Right lobe of liver (tissue), 6 donors: ENCODE data around the gene FAM72A. TPM values are rescaled to one million over a fixed set of nuclear protein-coding genes. Genes with fewer than 3 reads are reported as not detected.
"Not testable (repeated sequence)": the region's sequence is repeated elsewhere in the genome, so short reads cannot be mapped to it uniquely, and the experiment has no call there.

ENCODE experiments used
- ATAC-seq, 4 donors: fragments of 200-7000 bp; cut with Tn5 transposase; one replicate each; pipeline ENCODE4 v1.9.1; 2020; ENCODE audit warnings: mild to moderate bottlenecking in 4 of 4, moderate library complexity in 4 of 4
- DNase-seq, 3 donors: peaks; one replicate each; pipeline ENCODE4 v3.0.0-alpha.2; 2020
- H3K27ac ChIP-seq, 3 donors: fragments of 200-600 bp; one replicate each; pipeline ENCODE4 v1.8.0; 2022
- H3K27me3 ChIP-seq, 2 donors: fragments of 200-600 bp; one replicate each; pipeline ENCODE4 v1.8.0; 2022
- H3K36me3 ChIP-seq, 4 donors: fragments of 200-600 bp; sonication (generic) in 1 of 4; one replicate each; pipeline versions ENCODE4 v1.5.1 to v1.8.0; 2017 to 2022; ENCODE audit warnings: control low read depth in 1 of 4
- H3K4me1 ChIP-seq, 4 donors: fragments of 200-600 bp; sonication (generic) in 1 of 4; one replicate each; pipeline versions ENCODE4 v1.5.1 to v1.8.0; 2017 to 2022; ENCODE audit warnings: control low read depth in 1 of 4
- H3K4me3 ChIP-seq, 3 donors: fragments of 200-600 bp; one replicate each; pipeline ENCODE4 v1.8.0; 2022
- H3K9me3 ChIP-seq, 4 donors: fragments of 200-600 bp; sonication (generic) in 1 of 4; one replicate each; pipeline versions ENCODE4 v1.5.1 to v1.8.0; 2017 to 2022; ENCODE audit warnings: control low read depth in 1 of 4
- POLR2A ChIP-seq: fragments of 450-650 bp; IDR thresholded peaks from one replicate; pipeline ENCODE4 v1.6.1; 2017; ENCODE audit warnings: antibody characterized with exemption, mild to moderate bottlenecking
- WGBS: methylation state at CpG from one replicate; pipeline ENCODE4 v1.1.6; 2018; ENCODE audit warnings: low coverage, low lambda C conversion rate; ENCODE audit not compliant: insufficient coverage; ENCODE audit errors: missing lambda C conversion rate; 5-methylcytosine and 5-hydroxymethylcytosine counted together
- intact Hi-C, 2 donors: fragments of 100-400 bp; cut with DNase I; formaldehyde crosslinking; loops; one replicate each; pipeline versions ENCODE4 v1.11.2 to v1.14.1; 2022
- total RNA-seq, 6 experiments: library from RNA; depleted of rRNA in 2 of 6; stranded (reverse); fragments of >200 nt in 2 of 6; fragmentation: NEBNext Ultra II Directional in 3 of 6; extraction: Animal tissue kit (Norgen Biotek cat#: 25700) in 3 of 6; gene quantifications; one replicate each; pipeline versions ENCODE4 v1.1.0 to v1.2.4, GENCODE V29; 2016 to 2023
- TF ChIP-seq, protein P1 (sequence below), 4 donors: fragments of 200-600 bp in 3 of 4; fragments of 450-650 bp in 1 of 4; IDR thresholded peaks; one replicate each; pipeline versions ENCODE4 v1.5.1 to v1.8.0; 2016 to 2022; ENCODE audit warnings: antibody characterized with exemption in 4 of 4, mild to moderate bottlenecking in 2 of 4
- donor health status: DM: no; HTN: yes; CAD: no.
- donor health status: DM: no; HTN: no; CAD: no.
- donor health status: DM: no; HTN: no; CAD: no.
- donor health status: DM: no; HTN: yes; CAD: no.
- donor health status: DM: no; HTN: yes; CAD: no.

Gene FAM72A
- total RNA-seq, 6 experiments from 2014 or later = 0.57 to 1.4 (median 0.95) TPM; not detected in 1

DNA sequence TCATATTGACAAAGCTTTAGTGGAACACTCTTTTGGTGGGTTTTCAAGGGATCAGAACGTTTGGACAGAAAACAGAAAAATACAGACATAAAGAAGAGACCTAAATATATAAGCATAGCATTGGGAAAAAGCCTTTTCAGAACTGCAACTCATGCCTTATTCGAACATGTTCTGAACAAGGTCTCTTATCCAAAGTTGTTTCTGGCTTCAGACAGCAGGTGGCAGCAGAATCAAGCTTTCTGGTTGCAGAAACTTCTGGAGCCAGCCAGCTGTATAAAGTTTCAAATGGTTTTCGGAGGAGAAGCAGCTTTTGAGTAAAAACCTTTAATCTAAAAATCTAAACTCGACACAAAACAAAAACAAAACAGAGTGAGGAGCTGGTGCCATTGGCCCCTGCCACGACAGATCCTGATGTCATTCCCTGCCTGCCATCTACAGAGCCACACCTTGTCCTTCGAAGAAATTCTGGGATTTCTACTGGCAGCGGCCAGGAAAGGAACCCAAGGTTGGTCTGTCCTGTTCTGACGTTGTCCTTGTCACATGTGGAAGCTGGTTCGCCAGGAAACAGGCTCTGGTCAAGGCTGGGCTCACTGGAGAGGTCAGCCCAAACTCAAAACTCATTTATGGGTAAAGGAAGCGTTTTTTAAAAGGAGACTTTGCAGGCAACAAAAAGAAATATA is 35.1 kb downstream of the FAM72A start:
- TF ChIP-seq, protein P1, sequence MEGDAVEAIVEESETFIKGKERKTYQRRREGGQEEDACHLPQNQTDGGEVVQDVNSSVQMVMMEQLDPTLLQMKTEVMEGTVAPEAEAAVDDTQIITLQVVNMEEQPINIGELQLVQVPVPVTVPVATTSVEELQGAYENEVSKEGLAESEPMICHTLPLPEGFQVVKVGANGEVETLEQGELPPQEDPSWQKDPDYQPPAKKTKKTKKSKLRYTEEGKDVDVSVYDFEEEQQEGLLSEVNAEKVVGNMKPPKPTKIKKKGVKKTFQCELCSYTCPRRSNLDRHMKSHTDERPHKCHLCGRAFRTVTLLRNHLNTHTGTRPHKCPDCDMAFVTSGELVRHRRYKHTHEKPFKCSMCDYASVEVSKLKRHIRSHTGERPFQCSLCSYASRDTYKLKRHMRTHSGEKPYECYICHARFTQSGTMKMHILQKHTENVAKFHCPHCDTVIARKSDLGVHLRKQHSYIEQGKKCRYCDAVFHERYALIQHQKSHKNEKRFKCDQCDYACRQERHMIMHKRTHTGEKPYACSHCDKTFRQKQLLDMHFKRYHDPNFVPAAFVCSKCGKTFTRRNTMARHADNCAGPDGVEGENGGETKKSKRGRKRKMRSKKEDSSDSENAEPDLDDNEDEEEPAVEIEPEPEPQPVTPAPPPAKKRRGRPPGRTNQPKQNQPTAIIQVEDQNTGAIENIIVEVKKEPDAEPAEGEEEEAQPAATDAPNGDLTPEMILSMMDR (IDR thresholded peaks at IDR 0.05) = peak in 2 of 4 donors; percentile 23 to 34
- H3K27me3 ChIP-seq, H3K4me1 ChIP-seq, intact Hi-C loops, H3K9me3 ChIP-seq, H3K27ac ChIP-seq, DNase-seq, H3K4me3 ChIP-seq, H3K36me3 ChIP-seq: not testable (repeated sequence)
- 13% methylated on average over 5 of the region's 10 CpGs for WGBS
- peak; percentile 95 to 98 (median 97) for ATAC-seq

DNA sequence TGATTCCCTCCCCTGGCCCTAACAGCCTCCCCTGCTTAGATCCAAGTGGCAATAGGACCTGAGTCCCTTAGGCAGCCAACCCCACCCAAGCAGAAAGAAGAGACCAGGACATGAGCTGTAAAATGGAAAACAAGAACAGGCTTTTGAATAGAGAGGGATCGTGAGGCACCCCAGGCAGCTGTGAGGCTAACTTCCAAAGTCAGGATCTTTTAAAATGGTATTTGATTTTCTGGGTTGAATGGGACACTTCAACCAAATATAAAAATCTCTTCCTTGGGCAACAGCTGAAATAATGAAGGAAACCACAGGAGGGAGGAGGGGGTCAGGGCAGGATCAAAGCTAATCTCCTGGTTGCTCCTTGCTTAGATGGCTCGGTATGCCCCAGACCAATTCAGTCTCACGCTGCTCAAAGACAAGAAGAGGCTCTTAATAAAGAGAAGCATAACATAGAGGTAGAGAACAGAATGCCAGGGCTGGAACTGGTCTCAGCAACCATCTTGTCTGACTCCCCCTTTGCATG is 56.8 kb downstream of the FAM72A start:
- ATAC-seq (no peak), DNase-seq (no peak)
- intact Hi-C loops = no loop called here

DNA sequence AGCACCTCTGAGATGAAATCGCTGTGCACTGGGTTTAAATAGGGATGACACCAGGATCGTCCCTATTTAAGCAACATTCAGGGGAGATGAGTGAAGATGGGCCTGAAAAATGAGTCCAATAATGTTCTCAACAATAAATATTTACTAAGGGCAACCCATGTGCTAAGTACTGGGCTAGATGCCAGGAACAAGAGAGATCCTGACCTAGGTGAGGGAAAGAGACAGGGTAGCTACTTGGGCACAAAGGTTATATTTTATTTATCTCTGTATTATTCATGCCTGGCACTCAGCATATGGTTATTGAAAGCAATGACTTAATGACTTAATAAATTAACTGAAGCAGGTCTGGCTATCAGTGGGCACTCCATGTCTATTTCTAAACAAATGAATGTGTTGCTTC is 58.0 kb downstream of the FAM72A start:
- no peak overlapping the region for H3K27ac ChIP-seq
- peaks cover 0 to 17% (median 6%) of the 10 kb centered on the region in 4 donors for H3K4me1 ChIP-seq
- H3K36me3 ChIP-seq = no peaks in the 10 kb centered on the region
- no peak overlapping the region for H3K4me3 ChIP-seq
- H3K27me3 ChIP-seq = no peaks in the 10 kb centered on the region
- no peaks in the 10 kb centered on the region for H3K9me3 ChIP-seq
- intact Hi-C loops = no loop called here
- DNase-seq = no peak
- no CpG with 5 or more reads among the region's 2 CpGs for WGBS
- TF ChIP-seq, protein P1 (IDR thresholded peaks at IDR 0.05) = no peak
- no peak for TF ChIP-seq POLR2A
- peak; percentile 82 to 89 (median 86) for ATAC-seq

More for the DNA sequence above, 56.8 kb downstream of the FAM72A start:
- H3K4me3 ChIP-seq = no peak overlapping the region
- H3K27me3 ChIP-seq = no peaks in the 10 kb centered on the region
- H3K4me1 ChIP-seq = peaks cover 0 to 17% (median 6%) of the 10 kb centered on the region in 4 donors
- no peak for TF ChIP-seq POLR2A
- TF ChIP-seq, protein P1 (IDR thresholded peaks at IDR 0.05) = no peak
- H3K36me3 ChIP-seq = no peaks in the 10 kb centered on the region
- H3K9me3 ChIP-seq = no peaks in the 10 kb centered on the region
- 88% methylated on average over 3 of the region's 3 CpGs for WGBS
- H3K27ac ChIP-seq = no peak overlapping the region

DNA sequence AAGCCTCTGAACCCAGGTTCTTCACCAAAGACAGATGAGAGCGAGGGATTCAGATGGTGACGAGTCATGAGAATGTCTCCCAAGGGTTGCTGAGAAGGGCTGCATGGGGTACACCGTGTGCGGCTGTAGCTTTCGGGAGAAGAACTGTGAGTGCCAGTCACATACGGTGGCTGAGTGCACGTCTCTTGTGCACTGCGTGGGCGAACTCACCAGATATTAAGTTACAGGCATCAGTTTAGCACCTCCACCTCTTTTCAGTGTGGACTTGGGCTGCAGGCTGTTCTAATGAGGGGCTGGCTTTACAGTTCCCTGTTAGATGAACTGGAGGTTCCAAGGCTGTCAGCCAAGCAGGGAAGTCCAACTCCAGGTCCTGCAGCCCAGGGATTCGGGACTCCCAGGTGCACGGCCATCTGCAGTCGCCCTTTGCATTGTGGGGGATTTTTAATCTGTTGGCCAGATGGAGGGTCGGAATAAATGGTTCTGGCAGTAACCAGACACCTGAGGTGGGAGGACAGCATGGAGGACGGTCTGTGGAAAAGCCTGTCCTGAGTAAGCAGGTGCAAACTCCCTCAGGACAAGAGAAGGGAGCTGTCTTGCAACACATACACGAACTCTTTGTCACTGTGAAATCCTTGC is 59.0 kb downstream of the FAM72A start:
- H3K9me3 ChIP-seq = no peaks in the 10 kb centered on the region
- H3K4me1 ChIP-seq = peaks cover 0 to 17% (median 6%) of the 10 kb centered on the region in 4 donors
- no peak for DNase-seq
- TF ChIP-seq, protein P1 (IDR thresholded peaks at IDR 0.05) = no peak
- TF ChIP-seq POLR2A = no peak
- no peaks in the 10 kb centered on the region for H3K27me3 ChIP-seq
- 84% methylated on average over 10 of the region's 15 CpGs for WGBS
- no peaks in the 10 kb centered on the region for H3K36me3 ChIP-seq
- peak in 1 of 4 donors; percentile 5 for ATAC-seq
- intact Hi-C loops = no loop called here
- no peak overlapping the region for H3K4me3 ChIP-seq
- H3K27ac ChIP-seq = no peak overlapping the region
